K562 (cell line): ENCODE data around the gene FOXJ3. TPM values are rescaled to one million over a fixed set of nuclear protein-coding genes. Genes with fewer than 3 reads are reported as not detected.

Experiments used
- ATAC-seq: fragments of 200-7000 bp; cut with Tn5 transposase; 3 replicates; pipeline ENCODE4 v1.9.1; 2020; ENCODE audit warnings: moderate library complexity
- BruUV-seq: library from RNA; stranded (reverse); fragments of 400-500 nt; replicated peaks from 2 replicates; lab custom pipeline; 2021; lab: Mats Ljungman, UMichigan
- CTCF ChIA-PET: fragments of 300-600 bp; formaldehyde crosslinking; extraction: SDS; loops from one replicate; lab custom pipeline; 2021; ENCODE audit warnings: low intra/inter-chr PET ratio; lab: Yijun Ruan, JAX
- POLR2A ChIA-PET: fragments of 300-600, 350-650 bp; sonication (Branson Sonifier 250); formaldehyde crosslinking; extraction: SDS; loops from one replicate; lab custom pipeline; 2021; ENCODE audit warnings: antibody characterized with exemption, inconsistent platforms; lab: Yijun Ruan, JAX
- DNase-seq, 4 experiments: peaks; one replicate each; pipeline versions ENCODE4 v3.0.0 to v3.0.0-alpha.2; 2011 to 2018; ENCODE audit warnings: low spot score in 3 of 4, mixed read lengths in 3 of 4; ENCODE audit errors: extremely low read depth in 1 of 4
- FAIRE-seq: peaks from 2 replicates; lab custom pipeline; 2011; peaks lifted over from hg19 to GRCh38; lab: Jason Lieb, UNC
- H2AFZ ChIP-seq: 2 replicates; pipeline ENCODE4 v1.6.0; 2011; ENCODE audit warnings: low read depth, low read length, control low read depth, inconsistent platforms
- H3K27ac ChIP-seq: fragments of 200-600 bp; 3 replicates; pipeline ENCODE4 v1.8.0; 2011; ENCODE audit warnings: low read depth, mild to moderate bottlenecking, control low read depth, inconsistent platforms, low read length, moderate library complexity, mixed read lengths; ENCODE audit errors: extremely low read depth
- H3K27me3 ChIP-seq, 2 experiments: fragments of 300-600 bp in 1 of 2; 2 replicates in 1 of 2; 3 replicates in 1 of 2; pipeline versions ENCODE4 v1.6.0 to v1.8.0; 2011; ENCODE audit warnings: inconsistent platforms in 2 of 2, low read length in 2 of 2, mild to moderate bottlenecking in 1 of 2, mixed read lengths in 1 of 2, moderate library complexity in 1 of 2; ENCODE audit not compliant: control insufficient read depth in 2 of 2, insufficient read depth in 2 of 2
- H3K36me3 ChIP-seq: fragments of 300-600 bp; 3 replicates; pipeline ENCODE4 v1.8.0; 2011; ENCODE audit warnings: mild to moderate bottlenecking, low read length, inconsistent platforms; ENCODE audit not compliant: control insufficient read depth, insufficient read depth
- H3K4me1 ChIP-seq, 2 experiments: fragments of 200-600 bp in 1 of 2; replicated peaks in 1 of 2; 2 replicates in 1 of 2; 3 replicates in 1 of 2; pipeline versions ENCODE4 v1.5.1 to v1.8.0; 2011; ENCODE audit warnings: inconsistent platforms in 2 of 2, low read length in 2 of 2, mild to moderate bottlenecking in 1 of 2, mixed read lengths in 1 of 2, moderate library complexity in 1 of 2; ENCODE audit not compliant: control insufficient read depth in 2 of 2, insufficient read depth in 2 of 2
- H3K4me2 ChIP-seq: 2 replicates; pipeline ENCODE4 v1.6.1; 2011; ENCODE audit warnings: low read length, control low read depth, inconsistent platforms, mixed read lengths; ENCODE audit not compliant: insufficient read depth
- H3K4me3 ChIP-seq: fragments of 200-600 bp; sonication (generic), shearing (Covaris generic); 2 replicates; pipeline ENCODE4 v1.5.1; 2016; ENCODE audit warnings: control low read depth, inconsistent platforms
- H3K79me2 ChIP-seq: fragments of 200-600 bp; 3 replicates; pipeline ENCODE4 v1.8.0; 2011; ENCODE audit warnings: low read length, inconsistent platforms; ENCODE audit not compliant: control insufficient read depth, insufficient read depth
- H3K9ac ChIP-seq, 2 experiments: 2 replicates each; pipeline versions ENCODE4 v1.6.0 to v1.6.1; 2011; ENCODE audit warnings: low read depth in 2 of 2, low read length in 2 of 2, control low read depth in 1 of 2, inconsistent platforms in 1 of 2, mild to moderate bottlenecking in 1 of 2, mixed read lengths in 1 of 2; ENCODE audit not compliant: insufficient read depth in 1 of 2
- H3K9me1 ChIP-seq: one replicate; pipeline ENCODE4 v1.6.0; 2011; ENCODE audit warnings: inconsistent platforms, mild to moderate bottlenecking, low read length, moderate library complexity; ENCODE audit not compliant: control insufficient read depth, insufficient read depth
- H3K9me3 ChIP-seq: replicated peaks from 2 replicates; pipeline ENCODE4 v1.5.1; 2011; ENCODE audit warnings: low read depth, low read length, inconsistent platforms; ENCODE audit not compliant: control insufficient read depth, insufficient read depth
- H4K20me1 ChIP-seq: replicated peaks from 2 replicates; pipeline ENCODE4 v1.6.1; 2011; ENCODE audit warnings: low read length, inconsistent platforms, mixed read lengths; ENCODE audit not compliant: control insufficient read depth, insufficient read depth
- ARID3A ChIP-seq: IDR thresholded peaks from 2 replicates; pipeline ENCODE4 v1.6.1; 2012; ENCODE audit warnings: low read depth, low read length, improper control_type of control experiment, borderline replicate concordance
- EWSR1 ChIP-seq: fragments of 450-650 bp; IDR thresholded peaks from 2 replicates; pipeline ENCODE4 v1.6.1; 2018; ENCODE audit warnings: borderline replicate concordance, mild to moderate bottlenecking, low read depth, moderate library complexity; ENCODE audit not compliant: partially characterized antibody
- FOXP1 ChIP-seq: sonication (generic); formaldehyde crosslinking; IDR thresholded peaks from 2 replicates; pipeline ENCODE4 v1.8.0; 2022; ENCODE audit warnings: mild to moderate bottlenecking, missing genetic modification reagents
- HBP1 ChIP-seq: fragments of 450-650 bp; formaldehyde crosslinking; IDR thresholded peaks from 2 replicates; pipeline ENCODE4 v1.4.0; 2022; ENCODE audit warnings: missing genetic modification characterization
- NUFIP1 ChIP-seq: fragments of 450-650 bp; IDR thresholded peaks from 2 replicates; pipeline ENCODE4 v1.6.1; 2018; ENCODE audit not compliant: partially characterized antibody
- PPARD ChIP-seq: fragments of 250-450 bp; sonication (Bioruptor Pico); IDR thresholded peaks from 2 replicates; pipeline ENCODE4 v1.8.0; 2022; ENCODE audit warnings: inconsistent platforms, mild to moderate bottlenecking, moderate library complexity
- TBL1XR1 ChIP-seq, 2 experiments: IDR thresholded peaks; 2 replicates each; pipeline ENCODE4 v1.6.1; 2012; ENCODE audit warnings: improper control_type of control experiment in 2 of 2, low read length in 2 of 2, mild to moderate bottlenecking in 1 of 2
- YY1 ChIP-seq, 3 experiments: IDR thresholded peaks; 2 replicates each; pipeline ENCODE4 v1.6.1; 2011; ENCODE audit warnings: low read length in 2 of 3, mild to moderate bottlenecking in 2 of 3, moderate library complexity in 2 of 3, borderline replicate concordance in 1 of 3, control low read depth in 1 of 3, low read depth in 1 of 3; ENCODE audit not compliant: insufficient read depth in 3 of 3, insufficient replicate concordance in 2 of 3, control insufficient read depth in 1 of 3, insufficient read length in 1 of 3; ENCODE audit errors: extremely low read depth in 1 of 3
- ZNF695 ChIP-seq: fragments of 450-650 bp; formaldehyde crosslinking; IDR thresholded peaks from 2 replicates; pipeline ENCODE4 v1.4.0; 2020; ENCODE audit warnings: mild to moderate bottlenecking, moderate library complexity
- ZNF780A ChIP-seq: fragments of 250-450 bp; sonication (Bioruptor Pico); IDR thresholded peaks from 2 replicates; pipeline ENCODE4 v1.5.0; 2021; ENCODE audit warnings: mild to moderate bottlenecking
- WGBS: fragments of 100-300 bp; shearing (Covaris generic); methylation state at CpG from one replicate; pipeline ENCODE4 v1.1.6; 2016; ENCODE audit warnings: low coverage, mixed read lengths; ENCODE audit not compliant: insufficient coverage; ENCODE audit errors: missing lambda C conversion rate; 5-methylcytosine and 5-hydroxymethylcytosine counted together
- in situ Hi-C: fragments of 300-500 bp; cut with MboI; formaldehyde crosslinking; loops from 4 replicates; pipeline ENCODE4 v1.15.0; 2018; ENCODE audit warnings: inconsistent platforms, mixed read lengths
- intact Hi-C: fragments of 100-400 bp; cut with micrococcal nuclease; formaldehyde crosslinking; loops from 2 replicates; pipeline ENCODE4 v1.14.2; 2022
- polyA plus RNA-seq, 8 experiments: library from polyadenylated mRNA; depleted of rRNA in 4 of 8; stranded (reverse) in 5 of 8; unstranded in 3 of 8; fragments of >200 nt; fragmentation: Nextera tagmentation in 2 of 8; fragmentation: Illumina TruSeq in 1 of 8; extraction: Ambion mirVana in 2 of 8; extraction: Trizol in 1 of 8; gene quantifications; 2 replicates each; pipeline versions ENCODE4 v1.2.1 to v1.2.3, GENCODE V29; 2011 to 2014; ENCODE audit warnings: inconsistent platforms in 1 of 8, missing spikeins in 1 of 8
- total RNA-seq, 7 experiments: library from RNA; depleted of rRNA in 6 of 7; stranded (reverse); fragments of >200 nt in 6 of 7; fragmentation: Illumina TruSeq in 2 of 7; extraction: Trizol in 2 of 7; gene quantifications; 2 replicates each; pipeline versions ENCODE4 v1.2.1 to v1.2.3, GENCODE V29; 2011 to 2021; ENCODE audit warnings: low replicate concordance in 1 of 7

FOXJ3 gene
- total and polyA plus RNA-seq, 9 of the 15 experiments (the other 6 are each of a cell fraction or from before 2014, with no cell fraction given), result 8.7 to 35.3 (median 23.4) TPM

DNA sequence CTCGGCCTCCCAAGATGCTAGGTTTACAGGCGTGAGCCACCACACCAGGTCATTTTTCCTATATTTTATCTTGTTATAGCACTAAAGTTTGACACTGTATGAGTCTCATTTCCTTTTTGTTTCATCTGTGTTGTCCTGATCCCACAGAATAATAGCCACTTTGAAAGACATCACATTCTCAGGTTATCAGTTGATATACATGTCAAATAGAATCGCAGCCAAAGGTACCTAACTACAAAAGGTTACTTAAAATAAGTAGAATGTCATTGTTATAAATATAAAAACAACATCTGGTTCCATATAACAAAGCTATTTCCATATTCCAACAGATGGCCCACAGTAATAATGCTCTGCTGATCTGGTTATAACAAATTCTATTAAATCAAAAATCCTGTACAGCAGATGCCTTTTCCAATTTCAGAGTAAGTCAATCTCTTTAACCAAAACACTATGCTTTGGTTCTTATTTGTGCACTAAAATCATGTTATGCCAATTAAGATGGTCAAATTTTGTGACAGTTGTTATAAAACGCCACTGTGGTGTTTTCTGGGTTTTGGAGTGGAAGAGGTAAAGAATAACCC is 6.0 kb downstream of the FOXJ3 start:
- FAIRE-seq (no peak), ATAC-seq (no peak), DNase-seq (no peak)
- TF ChIP-seq NUFIP1 (no peak), TBL1XR1 (IDR thresholded peaks at IDR 0.05; ENCODE audit: low read length in 2 of 2) (0 out of 4 replicates have a peak, but pooled peaks of 1 of the 2 experiments have one; percentile 18), ZNF780A (CRISPR knock-in tag) (no peak)
- peaks cover 5% of the 10 kb centered on the region for H3K9me1 ChIP-seq
- H3K27ac ChIP-seq, result no peak overlapping the region
- POLR2A ChIA-PET, result interaction anchor here (1.0 to 2.6 kb wide), 5 partner anchors 9 to 437 kb away, joined by 3 to 20 read pairs (median 4); no protein-coding TSS in a partner anchor
- H3K4me3 ChIP-seq, result no peak overlapping the region
- H3K79me2 ChIP-seq, result peaks cover 98% of the 10 kb centered on the region
- CTCF ChIA-PET, result interaction anchor here (0.6 kb wide), 1 partner anchor 107 kb away, joined by 3 read pairs; no protein-coding TSS in a partner anchor
- H3K27me3 ChIP-seq, result no peaks in the 10 kb centered on the region
- no peak overlapping the region for H3K9ac ChIP-seq
- in situ Hi-C loops (no loop called here), intact Hi-C loops (no loop called here)
- H3K4me1 ChIP-seq, result peaks cover 6 to 16% of the 10 kb centered on the region in 2 experiments; a peak in 3 of 5 replicates
- H3K36me3 ChIP-seq, result no peaks in the 10 kb centered on the region; the same call in 2 of the 3 replicates
- H2AFZ ChIP-seq, result no peak overlapping the region
- 84% methylated on average over 4 of the region's 4 CpGs for WGBS
- H4K20me1 ChIP-seq, result peaks cover 15% of the 10 kb centered on the region
- no peaks in the 10 kb centered on the region for H3K9me3 ChIP-seq
- H3K4me2 ChIP-seq, result no peak overlapping the region
- no TSS peak for BruUV-seq

- POLR2A ChIA-PET, result interaction anchor here (1.3 to 2.6 kb wide), 2 partner anchors 11 to 438 kb away, joined by 7 to 20 read pairs; no protein-coding TSS in a partner anchor
- intact Hi-C loops (no loop called here), in situ Hi-C loops (no loop called here)
- H3K4me1 ChIP-seq, result peaks cover 6 to 23% of the 10 kb centered on the region in 2 experiments; a peak in 3 of 5 replicates
- no peak overlapping the region for H2AFZ ChIP-seq
- BruUV-seq, result no TSS peak
- peaks cover 96% of the 10 kb centered on the region for H3K79me2 ChIP-seq
- H3K9me1 ChIP-seq, result peaks cover 8% of the 10 kb centered on the region
- FAIRE-seq (peak; percentile 68), DNase-seq (peak in 2 of 4 experiments; percentile 40 to 60), ATAC-seq (peak; percentile 96)
- H3K27ac ChIP-seq, result peak overlapping the region; percentile 16; the same call in 1 of the 3 replicates
- peak overlapping the region; percentile 11; the same call in 1 of the 2 replicates for H3K4me2 ChIP-seq
- no peak overlapping the region for H3K4me3 ChIP-seq
- H3K9ac ChIP-seq, result no peak overlapping the region
- 33% methylated on average over 5 of the region's 5 CpGs for WGBS
- H3K9me3 ChIP-seq, result no peaks in the 10 kb centered on the region
- H3K27me3 ChIP-seq, result no peaks in the 10 kb centered on the region
- CTCF ChIA-PET, result no interaction called here
- H3K36me3 ChIP-seq, result peaks cover 4% of the 10 kb centered on the region; the same call in 2 of the 3 replicates
- peaks cover 10% of the 10 kb centered on the region for H4K20me1 ChIP-seq
- TF ChIP-seq EWSR1 (no peak), YY1 (IDR thresholded peaks at IDR 0.05; ENCODE audit: borderline replicate concordance in 1 of 3, control insufficient read depth in 1 of 3, extremely low read depth in 1 of 3, insufficient read depth in 3 of 3, insufficient read length in 1 of 3, insufficient replicate concordance in 2 of 3, low read depth in 1 of 3, low read length in 2 of 3) (peak in 1 of 3 experiments; percentile 30), FOXP1 (CRISPR knock-in tag) (no peak), HBP1 (CRISPR knock-in tag) (no peak), ZNF695 (CRISPR knock-in tag) (no peak), PPARD (CRISPR knock-in tag) (no peak), ARID3A (no peak)
These were observed 6.9 kb downstream of the FOXJ3 start for GRCh38 chr1:42328047-42328625.
